HG02759 (cell line): Measurements from ENCODE around the gene SMIM1.
A peak's percentile ranks its signal among the peaks of the same experiment; 100 is the strongest.
"Not testable (repeated sequence)": the region's sequence is repeated elsewhere in the genome, so short reads cannot be mapped to it uniquely, and the experiment has no call there.

Source experiments
- ATAC-seq: cut with Tn5 transposase; IDR thresholded peaks from one replicate; pipeline ENCODE4 v1.9.1; 2021; ENCODE audit warnings: mild to moderate bottlenecking, moderate library complexity; ENCODE audit not compliant: unreplicated experiment

SMIM1 gene, protein sequence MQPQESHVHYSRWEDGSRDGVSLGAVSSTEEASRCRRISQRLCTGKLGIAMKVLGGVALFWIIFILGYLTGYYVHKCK

DNA sequence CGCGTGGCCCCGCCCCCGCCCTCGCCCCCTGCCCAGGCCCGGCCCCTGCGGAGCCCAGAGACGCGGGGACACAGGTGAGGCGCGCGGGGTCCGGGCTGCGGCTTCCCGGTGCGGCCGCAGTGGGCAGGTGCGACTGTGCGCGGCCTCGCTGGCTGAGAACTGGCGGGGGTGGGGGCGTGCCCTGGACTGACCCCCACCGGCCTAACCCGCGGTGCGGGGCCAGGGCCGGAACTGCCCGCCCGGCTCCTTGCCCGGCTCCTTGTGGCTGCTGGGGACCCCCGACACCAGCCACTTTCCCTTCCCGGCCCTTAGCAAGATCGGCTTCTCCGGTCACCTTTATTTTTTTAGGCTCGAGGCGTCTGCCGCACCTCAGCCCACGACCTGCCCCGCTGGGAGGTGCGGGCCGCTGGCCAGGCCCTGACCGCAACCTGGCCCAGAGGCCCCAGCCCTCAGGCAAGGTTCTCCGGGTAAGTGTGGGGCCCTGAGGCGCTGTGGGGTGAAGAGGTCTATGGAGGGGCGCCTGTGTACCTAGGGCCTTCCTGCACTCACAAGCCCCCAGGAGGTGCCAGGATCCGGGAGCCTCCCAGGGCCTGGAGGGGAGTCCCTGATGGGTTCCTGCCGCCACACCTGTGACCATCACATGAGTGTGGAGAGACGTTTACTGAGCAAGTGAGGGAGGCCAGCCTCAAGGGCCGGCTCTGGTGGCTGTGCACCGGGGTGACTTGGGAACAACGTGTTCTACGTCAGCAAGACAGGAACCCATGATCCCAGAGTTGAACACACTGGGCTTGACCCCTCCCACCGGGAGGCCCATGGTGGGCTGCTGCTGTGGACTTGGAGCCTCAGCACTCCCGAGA lies at the start of gene SMIM1:
Gene SMIM1 (plus strand): TSS at position 35 of the 857 bp plus-strand sequence. CDS start 2,625 bp downstream, outside the sequence.
- peak; percentile 27 for ATAC-seq

DNA sequence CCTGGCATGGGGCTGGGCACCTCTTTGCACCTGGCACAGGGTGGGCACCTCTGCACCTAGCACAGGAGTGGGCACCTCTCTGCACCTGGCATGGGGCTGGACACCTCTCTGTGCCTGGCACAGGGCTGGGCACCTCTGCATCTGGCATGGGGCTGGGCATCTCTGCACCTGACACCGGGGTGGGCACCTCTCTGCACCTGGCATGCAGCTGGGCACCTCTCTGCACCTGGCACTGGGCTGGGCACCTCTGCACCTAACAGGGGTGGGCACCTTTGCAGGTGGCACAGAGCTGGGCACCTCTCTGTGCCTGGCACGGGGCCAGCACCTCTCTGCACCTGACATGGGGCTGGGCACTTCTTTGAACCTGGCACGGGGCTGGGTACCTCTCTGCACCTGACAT lies 49.7 kb upstream of the SMIM1 start:
- no peak for ATAC-seq

DNA sequence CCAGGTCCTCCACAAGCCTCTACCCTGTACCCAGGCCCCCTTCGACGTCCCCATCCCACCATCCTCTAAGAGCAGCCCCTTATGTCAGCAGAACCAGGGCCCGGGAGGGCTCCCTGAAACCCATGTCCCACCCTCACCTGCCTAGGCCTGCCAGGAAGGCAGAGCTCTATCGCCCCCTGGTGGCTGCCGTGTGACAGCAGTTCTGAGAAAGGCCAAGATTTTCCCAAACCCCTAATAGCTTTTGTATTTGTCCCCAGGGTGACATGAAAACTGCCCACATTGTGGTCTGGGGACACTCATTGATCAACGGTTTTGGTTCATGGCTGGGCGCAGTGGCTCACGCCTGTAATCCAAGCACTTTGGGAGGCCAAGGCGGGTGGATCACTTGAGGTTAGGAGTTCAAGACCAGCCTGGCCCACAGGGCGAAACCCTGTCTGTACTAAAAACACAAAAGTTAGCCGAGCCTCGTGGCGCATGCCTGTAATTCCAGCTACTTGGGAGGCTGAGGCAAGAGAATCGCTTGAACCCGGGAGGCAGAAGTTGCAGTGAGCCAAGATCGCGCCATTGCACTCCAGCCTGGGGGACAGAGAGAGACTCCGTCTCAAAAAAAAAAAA lies 48.0 kb upstream of the SMIM1 start:
- ATAC-seq, result not testable (repeated sequence)

DNA sequence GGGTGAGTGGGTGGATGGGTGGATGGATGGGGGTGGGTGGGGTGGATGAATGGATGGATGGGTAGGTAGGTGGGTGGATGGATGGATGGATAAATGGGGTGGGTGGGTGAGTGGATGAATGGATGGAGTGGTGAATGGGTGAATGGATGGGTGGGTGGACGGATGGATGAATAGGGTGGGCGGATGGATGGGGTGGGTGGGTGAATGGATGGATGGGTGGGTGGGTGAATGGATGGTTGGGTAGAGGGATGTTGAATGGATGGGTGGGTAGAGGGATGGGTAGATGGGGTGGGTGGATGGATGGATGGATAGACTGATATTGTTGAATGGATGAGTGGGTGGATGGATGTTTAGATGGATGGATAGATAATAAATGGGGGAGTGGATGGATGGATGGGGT lies 47.2 kb upstream of the SMIM1 start:
- ATAC-seq, result no peak

DNA sequence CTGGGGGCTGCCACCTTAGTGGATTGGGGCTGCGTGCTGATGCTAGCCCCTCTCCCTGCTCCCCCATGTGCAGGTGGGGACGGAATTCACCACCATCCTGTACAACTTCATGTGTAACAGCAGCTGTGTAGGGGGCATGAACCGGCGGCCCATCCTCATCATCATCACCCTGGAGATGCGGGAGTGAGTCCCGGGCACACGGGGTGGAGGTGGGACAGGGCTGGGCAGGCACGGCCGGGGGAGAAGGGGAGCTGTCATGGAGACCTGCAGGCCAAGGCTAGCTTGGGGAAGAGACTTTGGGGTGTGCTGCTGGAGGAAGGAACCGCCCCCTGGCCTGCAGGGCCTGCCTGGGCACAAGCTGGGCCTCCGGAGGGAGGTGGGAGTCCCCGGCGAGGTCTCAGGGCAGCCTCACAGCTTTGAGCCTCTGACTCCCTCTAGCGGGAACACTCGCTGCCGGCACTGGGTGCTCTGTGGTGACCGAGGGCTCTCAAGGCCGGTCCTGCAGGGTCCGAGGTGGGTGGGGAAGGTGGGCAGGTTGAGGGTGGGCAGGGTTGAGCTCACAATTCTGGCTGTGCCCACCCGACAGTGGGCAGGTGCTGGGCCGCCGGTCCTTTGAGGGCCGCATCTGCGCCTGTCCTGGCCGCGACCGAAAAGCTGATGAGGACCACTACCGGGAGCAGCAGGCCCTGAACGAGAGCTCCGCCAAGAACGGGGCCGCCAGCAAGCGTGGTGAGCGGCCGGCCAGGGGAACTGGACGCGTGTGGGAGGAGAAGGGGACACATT lies 45.3 kb upstream of the SMIM1 start:
- no peak for ATAC-seq

DNA sequence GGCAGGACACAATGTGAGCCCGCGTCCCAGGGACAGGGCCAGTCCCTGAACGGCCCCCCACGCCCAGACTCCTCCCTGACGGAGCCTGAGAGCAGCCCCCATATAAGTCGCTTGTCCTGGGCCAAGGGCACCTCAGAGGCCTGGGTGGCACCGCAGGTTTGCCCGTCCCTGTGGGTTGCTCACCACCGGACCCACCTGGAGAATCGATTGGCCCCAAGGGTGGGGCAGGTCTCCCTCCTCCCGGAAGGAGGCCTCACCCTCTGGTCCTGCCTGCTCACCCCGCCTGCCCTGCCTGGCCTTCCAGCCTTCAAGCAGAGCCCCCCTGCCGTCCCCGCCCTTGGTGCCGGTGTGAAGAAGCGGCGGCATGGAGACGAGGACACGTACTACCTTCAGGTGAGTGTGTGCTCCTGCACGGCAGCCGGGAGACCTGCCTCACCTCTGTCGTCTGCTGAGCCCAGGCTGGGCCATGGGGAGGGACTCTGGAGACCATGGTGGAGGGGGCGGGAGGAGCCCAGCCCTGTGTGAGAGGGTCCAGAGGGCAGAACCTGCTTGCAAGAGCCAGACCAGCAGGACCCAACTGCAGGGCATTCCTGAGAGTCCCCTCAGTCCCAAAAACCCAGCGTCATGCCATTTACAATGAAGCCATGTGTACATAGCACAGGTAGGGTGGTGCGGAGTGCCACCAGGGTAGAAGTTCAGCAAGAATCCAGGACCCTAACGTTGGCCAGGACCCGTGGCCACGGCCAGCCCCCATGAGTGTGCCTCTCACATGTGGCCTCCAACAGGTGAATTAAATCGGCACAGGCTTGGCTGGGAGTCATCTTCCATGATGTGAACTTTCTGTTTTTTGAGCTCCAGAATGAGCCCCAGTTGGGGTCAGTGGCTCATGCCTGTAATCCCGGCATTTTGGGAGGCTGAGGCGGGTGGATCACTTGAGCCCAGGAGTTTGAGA lies 44.4 kb upstream of the SMIM1 start:
- no peak for ATAC-seq

DNA sequence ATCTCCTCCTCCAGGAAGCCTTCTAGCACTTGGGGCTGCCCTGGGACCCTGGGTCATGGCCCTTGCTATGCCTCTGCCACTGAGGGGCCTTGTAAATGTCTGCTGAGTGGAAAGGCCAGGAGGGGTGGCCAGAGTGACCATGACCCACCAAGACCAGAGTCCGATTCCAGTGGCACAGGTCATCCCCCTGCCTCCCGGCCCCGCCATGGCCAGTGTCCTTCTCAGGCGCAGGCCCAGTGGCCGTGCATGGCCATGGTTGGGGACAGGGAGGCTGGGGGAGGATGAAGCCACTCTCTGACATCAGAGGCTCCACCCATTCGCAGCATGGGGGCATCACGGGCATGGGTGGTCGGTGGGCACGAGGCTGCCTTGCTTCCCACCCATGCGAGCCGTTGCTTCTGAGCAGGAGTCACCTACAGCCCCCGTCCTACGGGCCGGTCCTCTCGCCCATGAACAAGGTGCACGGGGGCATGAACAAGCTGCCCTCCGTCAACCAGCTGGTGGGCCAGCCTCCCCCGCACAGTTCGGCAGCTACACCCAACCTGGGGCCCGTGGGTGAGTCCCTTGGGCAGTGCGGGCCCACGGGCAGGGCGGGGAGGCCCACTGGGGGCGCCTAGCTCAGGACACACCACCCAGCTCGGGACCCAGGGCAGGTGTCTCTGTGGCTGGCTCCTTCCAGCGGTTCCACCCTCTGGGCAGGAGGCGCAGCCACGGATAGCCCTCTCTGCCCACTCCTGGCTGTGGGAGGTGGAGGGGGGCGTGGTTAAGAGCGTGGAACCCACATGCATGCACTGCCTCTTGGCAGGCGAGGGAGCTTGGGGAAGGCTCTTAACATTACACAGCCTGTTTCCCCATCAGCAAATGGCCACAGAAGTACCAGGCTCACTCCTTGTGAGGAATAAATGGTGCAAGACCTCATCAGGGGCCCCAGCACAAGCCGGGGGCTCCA lies 42.7 kb upstream of the SMIM1 start:
- ATAC-seq, result no peak

DNA sequence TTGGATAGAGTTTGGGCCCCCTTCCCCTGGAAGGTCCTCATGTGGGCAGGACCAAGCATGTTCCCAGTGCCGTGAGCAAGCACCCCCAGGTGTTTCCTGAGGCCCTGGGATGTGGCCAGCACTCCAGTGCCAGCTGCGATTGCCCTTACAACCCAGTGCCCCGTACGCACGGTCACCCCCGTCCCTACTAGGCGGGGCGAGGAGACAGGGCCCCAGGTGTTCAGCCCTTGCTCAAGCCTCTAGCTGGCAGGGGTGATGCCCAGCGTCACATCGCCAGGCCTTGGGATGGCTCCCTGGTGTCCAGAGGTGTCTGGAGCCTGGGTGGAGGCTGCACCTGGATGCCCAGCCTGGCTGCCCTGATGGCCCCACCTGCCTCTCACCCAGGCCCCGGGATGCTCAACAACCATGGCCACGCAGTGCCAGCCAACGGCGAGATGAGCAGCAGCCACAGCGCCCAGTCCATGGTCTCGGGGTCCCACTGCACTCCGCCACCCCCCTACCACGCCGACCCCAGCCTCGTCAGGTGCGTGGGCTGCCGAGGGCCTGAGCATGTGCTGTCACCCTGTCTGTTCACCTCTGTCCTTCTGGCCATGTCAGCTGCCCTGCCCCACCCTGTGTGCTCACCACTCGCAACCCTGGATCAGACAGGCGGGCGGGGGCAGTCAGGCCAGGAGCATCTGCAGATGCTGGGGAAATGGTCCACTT lies 41.9 kb upstream of the SMIM1 start:
- ATAC-seq, result no peak

DNA sequence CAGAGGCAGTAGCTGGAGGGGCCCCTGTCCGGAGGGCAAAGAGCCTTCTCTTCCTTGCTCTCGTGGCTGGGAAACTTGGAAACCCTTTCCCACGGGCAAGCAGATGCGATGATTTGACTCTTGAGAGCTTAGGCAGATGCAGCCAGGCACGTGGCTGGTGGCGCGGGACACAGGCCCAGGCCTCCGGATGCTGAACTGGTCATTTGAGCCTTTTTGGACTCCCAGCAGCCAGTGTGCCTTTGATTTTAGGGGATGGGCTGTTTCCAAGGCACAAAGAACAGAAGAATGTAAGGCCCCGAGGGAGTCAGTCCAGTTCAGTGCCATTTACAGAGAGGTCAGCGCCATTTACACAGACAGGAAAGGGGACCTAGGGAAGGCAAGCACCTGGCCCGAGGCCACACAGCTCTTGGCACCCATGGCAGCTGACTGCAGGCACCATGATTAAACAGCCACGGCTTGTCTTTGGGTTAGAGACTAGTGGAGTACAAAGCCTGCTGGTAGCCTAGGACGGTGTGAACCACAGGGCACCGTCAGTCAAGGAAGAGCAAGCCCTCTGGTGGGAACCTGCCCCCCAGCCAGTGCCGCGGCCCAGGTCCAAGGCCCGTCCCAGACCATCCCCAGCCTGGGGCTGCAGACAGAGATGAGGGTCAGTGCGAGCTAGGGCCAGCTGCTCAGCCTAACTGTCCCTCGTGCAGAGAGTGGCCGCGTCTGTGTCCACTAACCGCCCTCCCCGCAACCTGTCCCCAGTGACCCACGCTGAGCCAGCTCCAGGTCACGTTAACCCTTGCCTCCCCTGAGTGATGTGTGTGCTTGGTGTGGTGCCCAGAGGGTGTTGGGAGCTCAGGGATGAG lies 40.7 kb upstream of the SMIM1 start:
- no peak for ATAC-seq

DNA sequence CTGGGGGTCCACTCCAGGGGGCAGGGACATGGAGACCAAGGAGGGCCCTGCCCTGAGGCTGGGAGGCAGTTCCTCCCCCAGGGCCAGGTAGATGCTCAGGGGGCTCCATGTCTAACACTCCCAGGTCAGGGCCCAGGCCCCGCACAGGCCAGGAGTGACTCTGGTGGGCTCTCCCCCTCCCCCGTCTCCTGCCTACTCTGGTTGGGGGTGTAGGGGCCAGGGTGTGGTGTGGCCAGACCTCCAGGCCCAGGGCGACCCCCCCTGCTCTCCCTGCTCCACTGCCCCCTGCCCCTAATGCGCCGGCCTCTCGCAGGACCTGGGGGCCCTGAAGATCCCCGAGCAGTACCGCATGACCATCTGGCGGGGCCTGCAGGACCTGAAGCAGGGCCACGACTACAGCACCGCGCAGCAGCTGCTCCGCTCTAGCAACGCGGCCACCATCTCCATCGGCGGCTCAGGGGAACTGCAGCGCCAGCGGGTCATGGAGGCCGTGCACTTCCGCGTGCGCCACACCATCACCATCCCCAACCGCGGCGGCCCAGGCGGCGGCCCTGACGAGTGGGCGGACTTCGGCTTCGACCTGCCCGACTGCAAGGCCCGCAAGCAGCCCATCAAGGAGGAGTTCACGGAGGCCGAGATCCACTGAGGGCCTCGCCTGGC lies 40.0 kb upstream of the SMIM1 start:
- ATAC-seq, result no peak

DNA sequence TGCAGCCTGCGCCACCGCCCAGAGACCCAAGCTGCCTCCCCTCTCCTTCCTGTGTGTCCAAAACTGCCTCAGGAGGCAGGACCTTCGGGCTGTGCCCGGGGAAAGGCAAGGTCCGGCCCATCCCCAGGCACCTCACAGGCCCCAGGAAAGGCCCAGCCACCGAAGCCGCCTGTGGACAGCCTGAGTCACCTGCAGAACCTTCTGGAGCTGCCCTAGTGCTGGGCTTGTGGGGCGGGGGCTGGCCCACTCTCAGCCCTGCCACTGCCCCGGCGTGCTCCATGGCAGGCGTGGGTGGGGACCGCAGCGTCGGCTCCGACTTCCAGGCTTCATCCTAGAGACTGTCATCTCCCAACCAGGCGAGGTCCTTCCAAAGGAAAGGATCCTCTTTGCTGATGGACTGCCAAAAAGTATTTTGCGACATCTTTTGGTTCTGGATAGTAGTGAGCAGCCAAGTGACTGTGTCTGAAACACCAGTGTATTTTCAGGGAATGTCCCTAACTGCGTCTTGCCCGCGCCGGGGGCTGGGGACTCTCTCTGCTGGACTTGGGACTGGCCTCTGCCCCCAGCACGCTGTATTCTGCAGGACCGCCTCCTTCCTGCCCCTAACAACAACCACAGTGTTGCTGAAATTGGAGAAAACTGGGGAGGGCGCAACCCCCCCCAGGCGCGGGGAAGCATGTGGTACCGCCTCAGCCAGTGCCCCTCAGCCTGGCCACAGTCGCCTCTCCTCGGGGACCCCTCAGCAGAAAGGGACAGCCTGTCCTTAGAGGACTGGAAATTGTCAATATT lies 39.3 kb upstream of the SMIM1 start:
- no peak for ATAC-seq

DNA sequence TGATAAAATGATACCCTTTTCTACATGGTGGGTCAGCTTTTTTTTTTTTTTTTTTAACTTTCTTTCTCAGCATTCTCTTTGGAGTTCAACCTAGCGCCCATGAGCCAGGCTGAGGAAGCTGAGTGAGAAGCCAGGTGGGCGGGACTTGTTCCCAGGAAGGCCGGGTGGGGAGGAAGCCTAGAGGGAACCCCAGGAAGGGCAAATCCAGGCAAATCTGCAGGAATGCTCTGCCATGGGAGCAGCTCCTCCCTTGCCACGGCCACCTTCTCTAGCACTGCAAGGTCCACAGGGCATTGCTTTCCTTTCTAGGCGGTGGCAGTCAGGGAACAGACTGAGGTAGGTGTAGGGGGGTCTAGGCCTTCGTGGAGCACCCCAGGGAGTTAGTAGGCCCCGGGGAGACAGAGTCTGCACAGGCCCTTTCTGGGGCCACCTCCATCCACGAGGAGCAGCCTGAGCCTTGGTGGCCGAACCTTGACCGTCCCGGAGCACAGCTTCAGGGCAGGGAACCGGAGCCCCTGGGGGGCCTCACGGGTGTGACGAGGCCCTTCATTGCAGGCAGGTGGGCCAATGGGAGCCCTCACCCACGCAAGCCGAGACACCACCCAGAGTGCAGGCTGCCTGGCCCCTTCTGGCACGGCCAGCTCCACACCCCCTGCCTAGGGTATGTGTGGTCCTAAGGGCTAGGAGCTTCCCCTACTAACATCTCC lies 38.5 kb upstream of the SMIM1 start:
- ATAC-seq, result no peak

DNA sequence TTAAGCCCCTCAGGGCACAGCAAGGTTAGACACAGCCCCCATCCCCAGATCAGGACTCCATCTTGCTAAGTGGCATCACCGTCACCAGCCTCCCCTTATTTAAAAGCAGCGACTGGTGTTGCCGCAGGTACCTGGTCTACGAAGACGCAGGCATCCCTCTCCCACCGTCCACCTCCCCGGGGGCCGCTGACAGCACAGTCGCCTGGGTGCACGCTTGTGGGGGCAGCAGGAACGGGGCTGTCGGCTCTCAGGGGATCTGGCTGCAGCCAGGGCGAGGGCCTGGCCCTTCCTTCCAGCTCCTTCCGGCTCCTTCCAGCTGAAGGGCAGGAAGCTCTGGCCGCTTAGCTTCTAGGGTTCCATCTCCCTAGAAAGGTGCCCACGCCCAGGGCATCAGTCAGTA lies 37.9 kb upstream of the SMIM1 start:
- ATAC-seq, result no peak

DNA sequence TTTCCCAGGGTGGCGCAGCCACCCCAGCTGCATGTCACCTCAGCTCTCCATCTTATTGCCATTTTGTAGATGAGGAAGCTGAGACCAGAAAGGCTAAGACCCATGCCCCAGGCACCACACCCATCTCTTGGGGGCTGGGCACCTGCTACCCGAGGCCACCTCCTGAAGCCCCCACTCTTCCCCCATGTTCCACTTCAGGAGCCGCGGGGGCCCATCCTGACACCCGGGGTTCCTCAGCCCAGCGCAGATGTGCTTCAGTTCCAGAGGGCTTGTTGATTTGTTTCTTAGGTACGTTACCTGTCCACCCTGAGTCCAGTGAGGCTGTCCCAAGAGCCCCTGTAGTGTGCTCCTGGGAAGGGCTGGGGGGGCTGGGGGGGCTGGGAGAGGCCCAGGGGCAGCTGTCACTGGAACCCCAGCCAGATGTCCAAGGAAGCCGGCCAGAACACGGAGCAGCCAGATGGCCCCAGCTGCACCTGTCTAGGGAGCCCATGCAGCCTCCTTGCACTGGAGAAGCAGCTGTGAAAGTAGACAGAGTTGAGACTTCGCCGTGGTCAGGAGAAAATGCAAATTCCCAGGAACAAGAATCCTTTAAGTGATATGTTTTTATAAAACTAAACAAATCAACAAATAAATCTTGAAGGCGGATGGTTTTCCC lies 37.4 kb upstream of the SMIM1 start:
- ATAC-seq, result no peak

DNA sequence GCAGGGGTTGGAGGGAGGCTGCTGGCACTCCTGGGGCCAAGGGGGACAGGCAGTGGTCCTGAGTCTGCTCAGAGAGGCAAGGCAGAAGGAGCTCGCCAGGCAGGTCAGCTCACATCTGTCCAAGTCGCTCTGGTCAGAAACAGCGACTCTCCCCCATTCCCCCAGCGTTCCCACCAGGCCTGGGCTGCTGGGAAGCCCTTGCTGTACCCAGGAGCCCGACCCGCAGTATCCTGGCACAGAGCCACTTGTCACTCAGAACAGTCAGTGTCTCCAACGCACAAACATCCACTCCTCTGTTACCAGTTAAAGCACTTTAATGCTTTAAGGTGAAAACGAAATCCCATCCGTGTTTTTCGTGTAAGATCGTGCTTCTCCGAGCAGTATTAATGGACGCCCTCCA lies 36.9 kb upstream of the SMIM1 start:
- ATAC-seq, result no peak
